ENCODE results near the gene QPRT.

GRCh38 chr16:29665294-29666077, 13.5 kb upstream of the QPRT start:
- TF ChIP-seq CTCF (conservative IDR thresholded peaks at IDR 0.05 in 1 of 2, IDR thresholded peaks at IDR 0.05 in 1 of 2; ENCODE audit: extremely low read depth in 1 of 2, insufficient read depth in 1 of 2, low read depth in 1 of 2, low read length in 2 of 2) = no peak
- no peak for TF ChIP-seq EZH2 (IDR thresholded peaks at IDR 0.05; ENCODE audit: borderline replicate concordance, low read length)

Data from mammary epithelial cell (primary cell).